ENCODE measurements around the gene C2CD5. TPM values are rescaled to one million over a fixed set of nuclear protein-coding genes. Genes with fewer than 3 reads are reported as not detected.

C2CD5 gene
- total and polyA plus RNA-seq, 2 of the 13 experiments (the other 11 are each of a cell fraction or from before 2014, with no cell fraction given) = 12.6 to 14.6 TPM

GRCh38 chr12:22494319-22494718 is 50.0 kb downstream of the C2CD5 start (continued):
- no peak for TF ChIP-seq ZNF256 (CRISPR knock-in tag; conservative IDR thresholded peaks at IDR 0.05)

GRCh38 chr12:22491034-22491433 is 53.3 kb downstream of the C2CD5 start:
- H3K4me3 ChIP-seq (replicated peaks in 1 of 3; ENCODE audit: insufficient read depth in 1 of 3, low read depth in 2 of 3, low read length in 3 of 3) = no peak overlapping the region
- no peak overlapping the region for H3K9ac ChIP-seq (ENCODE audit: insufficient read depth, low read depth, low read length)
- H3K27me3 ChIP-seq (ENCODE audit: control insufficient read depth in 1 of 2, insufficient read depth in 2 of 2, low read length in 2 of 2) = no peaks in the 10 kb centered on the region
- intact Hi-C loops (cut with micrococcal nuclease; ENCODE audit: unreplicated experiment) (no loop called here), in situ Hi-C loops (cut with HindIII; ENCODE audit: extremely low pct_ligation_motif_present, low pct_unique_long_range_greater_than_20kb) (no loop called here)
- FAIRE-seq (no peak), ATAC-seq (no peak), DNase-seq (ENCODE audit: low spot score) (no peak)
- no peaks in the 10 kb centered on the region for H3K4me1 ChIP-seq (ENCODE audit: insufficient read depth, low read length)
- H3K9me3 ChIP-seq (ENCODE audit: low read length) = no peaks in the 10 kb centered on the region
- WGBS (ENCODE audit: low lambda C conversion rate) = 100% methylated on average over 1 of the region's 1 CpG
- ChIA-PET POLR2A (no interaction called here), CTCF (ENCODE audit: low intra/inter-chr PET ratio, low total read pairs) (no interaction called here)
- no peak overlapping the region for H3K4me2 ChIP-seq (ENCODE audit: low read depth, low read length)
- H4K20me1 ChIP-seq (ENCODE audit: insufficient read depth, low read length) = no peaks in the 10 kb centered on the region
- H3K36me3 ChIP-seq (replicated peaks in 1 of 2; ENCODE audit: control insufficient read depth in 1 of 2, insufficient read depth in 2 of 2, low read length in 2 of 2) = peaks cover 2 to 9% of the 10 kb centered on the region in 2 experiments; a peak in 3 of 5 replicates
- no peak overlapping the region for H2AFZ ChIP-seq (ENCODE audit: low read length)
- H3K27ac ChIP-seq (ENCODE audit: extremely low read length, insufficient read depth, low read length) = no peak overlapping the region
- no peaks in the 10 kb centered on the region for H3K79me2 ChIP-seq (ENCODE audit: insufficient read depth, low read length)
- no TSS peak for BruUV-seq (replicated peaks)
- TF ChIP-seq TMF1 (CRISPR knock-in tag; IDR thresholded peaks at IDR 0.05; ENCODE audit: low read depth) (no peak), SOX6 (IDR thresholded peaks at IDR 0.05) (no peak), SOX6 (CRISPR knock-in tag; IDR thresholded peaks at IDR 0.05) (no peak), DPF2 (CRISPR knock-in tag; IDR thresholded peaks at IDR 0.05; ENCODE audit: borderline replicate concordance, low read depth) (no peak), REPIN1 (CRISPR knock-in tag; IDR thresholded peaks at IDR 0.05; ENCODE audit: borderline replicate concordance, low read depth) (no peak), FOSL2 (CRISPR knock-in tag; IDR thresholded peaks at IDR 0.05) (no peak), NKX3-1 (CRISPR knock-in tag; IDR thresholded peaks at IDR 0.05) (no peak), HDAC1 (CRISPR knock-in tag; IDR thresholded peaks at IDR 0.05) (no peak), HIC2 (CRISPR knock-in tag; IDR thresholded peaks at IDR 0.05; ENCODE audit: low read depth) (no peak), ZFP62 (CRISPR knock-in tag; IDR thresholded peaks at IDR 0.05) (no peak), ZNF720 (CRISPR knock-in tag; IDR thresholded peaks at IDR 0.05) (no peak)
- TF ChIP-seq, protein P1, sequence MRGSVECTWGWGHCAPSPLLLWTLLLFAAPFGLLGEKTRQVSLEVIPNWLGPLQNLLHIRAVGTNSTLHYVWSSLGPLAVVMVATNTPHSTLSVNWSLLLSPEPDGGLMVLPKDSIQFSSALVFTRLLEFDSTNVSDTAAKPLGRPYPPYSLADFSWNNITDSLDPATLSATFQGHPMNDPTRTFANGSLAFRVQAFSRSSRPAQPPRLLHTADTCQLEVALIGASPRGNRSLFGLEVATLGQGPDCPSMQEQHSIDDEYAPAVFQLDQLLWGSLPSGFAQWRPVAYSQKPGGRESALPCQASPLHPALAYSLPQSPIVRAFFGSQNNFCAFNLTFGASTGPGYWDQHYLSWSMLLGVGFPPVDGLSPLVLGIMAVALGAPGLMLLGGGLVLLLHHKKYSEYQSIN (CRISPR knock-in tag; IDR thresholded peaks at IDR 0.05; ENCODE audit: borderline replicate concordance) = no peak
- TF ChIP-seq, protein P2, sequence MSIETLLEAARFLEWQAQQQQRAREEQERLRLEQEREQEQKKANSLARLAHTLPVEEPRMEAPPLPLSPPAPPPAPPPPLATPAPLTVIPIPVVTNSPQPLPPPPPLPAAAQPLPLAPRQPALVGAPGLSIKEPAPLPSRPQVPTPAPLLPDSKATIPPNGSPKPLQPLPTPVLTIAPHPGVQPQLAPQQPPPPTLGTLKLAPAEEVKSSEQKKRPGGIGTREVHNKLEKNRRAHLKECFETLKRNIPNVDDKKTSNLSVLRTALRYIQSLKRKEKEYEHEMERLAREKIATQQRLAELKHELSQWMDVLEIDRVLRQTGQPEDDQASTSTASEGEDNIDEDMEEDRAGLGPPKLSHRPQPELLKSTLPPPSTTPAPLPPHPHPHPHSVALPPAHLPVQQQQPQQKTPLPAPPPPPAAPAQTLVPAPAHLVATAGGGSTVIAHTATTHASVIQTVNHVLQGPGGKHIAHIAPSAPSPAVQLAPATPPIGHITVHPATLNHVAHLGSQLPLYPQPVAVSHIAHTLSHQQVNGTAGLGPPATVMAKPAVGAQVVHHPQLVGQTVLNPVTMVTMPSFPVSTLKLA (IDR thresholded peaks at IDR 0.05) = no peak
- TF ChIP-seq, protein P3, sequence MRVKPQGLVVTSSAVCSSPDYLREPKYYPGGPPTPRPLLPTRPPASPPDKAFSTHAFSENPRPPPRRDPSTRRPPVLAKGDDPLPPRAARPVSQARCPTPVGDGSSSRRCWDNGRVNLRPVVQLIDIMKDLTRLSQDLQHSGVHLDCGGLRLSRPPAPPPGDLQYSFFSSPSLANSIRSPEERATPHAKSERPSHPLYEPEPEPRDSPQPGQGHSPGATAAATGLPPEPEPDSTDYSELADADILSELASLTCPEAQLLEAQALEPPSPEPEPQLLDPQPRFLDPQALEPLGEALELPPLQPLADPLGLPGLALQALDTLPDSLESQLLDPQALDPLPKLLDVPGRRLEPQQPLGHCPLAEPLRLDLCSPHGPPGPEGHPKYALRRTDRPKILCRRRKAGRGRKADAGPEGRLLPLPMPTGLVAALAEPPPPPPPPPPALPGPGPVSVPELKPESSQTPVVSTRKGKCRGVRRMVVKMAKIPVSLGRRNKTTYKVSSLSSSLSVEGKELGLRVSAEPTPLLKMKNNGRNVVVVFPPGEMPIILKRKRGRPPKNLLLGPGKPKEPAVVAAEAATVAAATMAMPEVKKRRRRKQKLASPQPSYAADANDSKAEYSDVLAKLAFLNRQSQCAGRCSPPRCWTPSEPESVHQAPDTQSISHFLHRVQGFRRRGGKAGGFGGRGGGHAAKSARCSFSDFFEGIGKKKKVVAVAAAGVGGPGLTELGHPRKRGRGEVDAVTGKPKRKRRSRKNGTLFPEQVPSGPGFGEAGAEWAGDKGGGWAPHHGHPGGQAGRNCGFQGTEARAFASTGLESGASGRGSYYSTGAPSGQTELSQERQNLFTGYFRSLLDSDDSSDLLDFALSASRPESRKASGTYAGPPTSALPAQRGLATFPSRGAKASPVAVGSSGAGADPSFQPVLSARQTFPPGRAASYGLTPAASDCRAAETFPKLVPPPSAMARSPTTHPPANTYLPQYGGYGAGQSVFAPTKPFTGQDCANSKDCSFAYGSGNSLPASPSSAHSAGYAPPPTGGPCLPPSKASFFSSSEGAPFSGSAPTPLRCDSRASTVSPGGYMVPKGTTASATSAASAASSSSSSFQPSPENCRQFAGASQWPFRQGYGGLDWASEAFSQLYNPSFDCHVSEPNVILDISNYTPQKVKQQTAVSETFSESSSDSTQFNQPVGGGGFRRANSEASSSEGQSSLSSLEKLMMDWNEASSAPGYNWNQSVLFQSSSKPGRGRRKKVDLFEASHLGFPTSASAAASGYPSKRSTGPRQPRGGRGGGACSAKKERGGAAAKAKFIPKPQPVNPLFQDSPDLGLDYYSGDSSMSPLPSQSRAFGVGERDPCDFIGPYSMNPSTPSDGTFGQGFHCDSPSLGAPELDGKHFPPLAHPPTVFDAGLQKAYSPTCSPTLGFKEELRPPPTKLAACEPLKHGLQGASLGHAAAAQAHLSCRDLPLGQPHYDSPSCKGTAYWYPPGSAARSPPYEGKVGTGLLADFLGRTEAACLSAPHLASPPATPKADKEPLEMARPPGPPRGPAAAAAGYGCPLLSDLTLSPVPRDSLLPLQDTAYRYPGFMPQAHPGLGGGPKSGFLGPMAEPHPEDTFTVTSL (CRISPR knock-in tag; IDR thresholded peaks at IDR 0.05; ENCODE audit: borderline replicate concordance) = no peak
